ENCODE measurements around the gene IL1R2. TPM values are rescaled to one million over a fixed set of nuclear protein-coding genes. Genes with fewer than 3 reads are reported as not detected.

IL1R2 gene
- total and polyA plus RNA-seq, 2 of the 8 experiments (the other 6 are each of a cell fraction or from before 2014, with no cell fraction given): 0.06 TPM; not detected in 1

GRCh38 chr2:102073168-102073724 lies 81.5 kb downstream of the IL1R2 start:
- ChIA-PET POLR2A (ENCODE audit: partially characterized antibody) (no interaction called here), CTCF (ENCODE audit: partially characterized antibody) (interaction anchor here (1.0 to 1.6 kb wide), 3 partner anchors 39 to 167 kb away, joined by 3 read pairs; no protein-coding TSS in a partner anchor)
- H4K20me1 ChIP-seq (replicated peaks in 1 of 2; ENCODE audit: control insufficient read depth in 1 of 2, insufficient read depth in 2 of 2, low read length in 2 of 2): no peaks in the 10 kb centered on the region
- no peak overlapping the region for H3K18ac ChIP-seq (ENCODE audit: extremely low read depth, low read length)
- no peaks in the 10 kb centered on the region for H3K9me3 ChIP-seq (ENCODE audit: insufficient read depth in 2 of 2, low read depth in 1 of 2, low read length in 1 of 2)
- 88% methylated on average over 2 of the region's 2 CpGs; no CpG with 5 or more reads in 1 of the 2 experiments for WGBS, 2 experiments (ENCODE audit: extremely low coverage in 1 of 2, insufficient coverage in 1 of 2, insufficient read length in 1 of 2, insufficient replicate concordance in 2 of 2, low coverage in 1 of 2, low lambda C conversion rate in 2 of 2, missing lambda C conversion rate in 1 of 2)
- H2BK5ac ChIP-seq (ENCODE audit: low read depth, low read length): no peak overlapping the region
- H3K56ac ChIP-seq (replicated peaks; ENCODE audit: insufficient read length, low read depth, low read length): no peak overlapping the region
- H3K36me3 ChIP-seq (ENCODE audit: control insufficient read depth in 2 of 4, insufficient read depth in 4 of 4, low read length in 3 of 4): no peaks in the 10 kb centered on the region
- H3K4me3 ChIP-seq (ENCODE audit: extremely low read depth in 1 of 4, insufficient read depth in 2 of 4, low read depth in 3 of 4, low read length in 4 of 4): no peak overlapping the region
- H3K79me1 ChIP-seq (ENCODE audit: low read depth, low read length): no peaks in the 10 kb centered on the region
- no peak overlapping the region for H3K9ac ChIP-seq (replicated peaks in 1 of 4; ENCODE audit: extremely low read depth in 1 of 4, low read depth in 3 of 4, low read length in 3 of 4)
- no peak overlapping the region for H2BK20ac ChIP-seq (ENCODE audit: low read length)
- H4K5ac ChIP-seq (ENCODE audit: insufficient read length, low read depth, low read length): no peak overlapping the region
- no peak overlapping the region for H2BK120ac ChIP-seq (replicated peaks; ENCODE audit: low read depth, low read length)
- no peak overlapping the region for H2BK15ac ChIP-seq (ENCODE audit: low read length)
- H3K79me2 ChIP-seq (ENCODE audit: control insufficient read depth in 1 of 2, insufficient read depth in 2 of 2, low read length in 2 of 2): no peaks in the 10 kb centered on the region
- no peak overlapping the region for H3K14ac ChIP-seq (ENCODE audit: insufficient read length)
- H3K23ac ChIP-seq (ENCODE audit: insufficient read length): no peak overlapping the region
- no peak overlapping the region for H2BK12ac ChIP-seq (ENCODE audit: low read depth, low read length)
- no peak overlapping the region for H3K27ac ChIP-seq (ENCODE audit: low read depth, low read length)
- H3K4me2 ChIP-seq (ENCODE audit: insufficient read depth in 1 of 2, low read depth in 2 of 2, low read length in 2 of 2): no peak overlapping the region
- H3K23me2 ChIP-seq (ENCODE audit: low read depth, low read length): no peaks in the 10 kb centered on the region; the same call in 1 of the 2 replicates
- no peaks in the 10 kb centered on the region for H3K27me3 ChIP-seq (replicated peaks in 1 of 4; ENCODE audit: control insufficient read depth in 3 of 4, extremely low read depth in 1 of 4, insufficient read depth in 3 of 4, low read length in 3 of 4)
- no peak for FAIRE-seq
- no peaks in the 10 kb centered on the region; a peak in 1 of 7 replicates for H3K4me1 ChIP-seq (replicated peaks in 1 of 4; ENCODE audit: control insufficient read depth in 3 of 4, insufficient read depth in 4 of 4, low read length in 3 of 4)
- no peak overlapping the region for H3K4ac ChIP-seq (replicated peaks; ENCODE audit: insufficient read length, low read depth, low read length)
- H2AK5ac ChIP-seq (ENCODE audit: low read depth, low read length): no peak overlapping the region
- no peak overlapping the region for H4K8ac ChIP-seq (ENCODE audit: extremely low read depth, insufficient read depth, low read length)
- H2AFZ ChIP-seq (ENCODE audit: low read length): no peak overlapping the region
- no peak overlapping the region for H4K91ac ChIP-seq (replicated peaks; ENCODE audit: insufficient read length, low read length)
- no peak for DNase-seq (ENCODE audit: low read depth in 1 of 2, low spot score in 2 of 2)
- no peak for TF ChIP-seq CEBPB (IDR thresholded peaks at IDR 0.05; ENCODE audit: low read depth, low read length)
- no peak for TF ChIP-seq TCF12 (IDR thresholded peaks at IDR 0.05; ENCODE audit: low read depth, low read length)
- no peak for TF ChIP-seq BACH1 (IDR thresholded peaks at IDR 0.05; ENCODE audit: low read length)
- no peak for TF ChIP-seq SP4 (IDR thresholded peaks at IDR 0.05; ENCODE audit: low read length)
- no peak for TF ChIP-seq NANOG (IDR thresholded peaks at IDR 0.05; ENCODE audit: insufficient read depth, low read depth, low read length, poor library complexity, severe bottlenecking)
- TF ChIP-seq SIN3A (conservative IDR thresholded peaks at IDR 0.05 in 1 of 2, IDR thresholded peaks at IDR 0.05 in 1 of 2; ENCODE audit: low read depth in 1 of 2, low read length in 2 of 2): no peak
- TF ChIP-seq RNF2 (IDR thresholded peaks at IDR 0.05; ENCODE audit: borderline replicate concordance, low read depth, low read length, missing control alignments, poor library complexity, severe bottlenecking): no peak
- TF ChIP-seq POLR2AphosphoS5 (IDR thresholded peaks at IDR 0.05; ENCODE audit: low read depth, low read length): no peak
- TF ChIP-seq, protein P1, sequence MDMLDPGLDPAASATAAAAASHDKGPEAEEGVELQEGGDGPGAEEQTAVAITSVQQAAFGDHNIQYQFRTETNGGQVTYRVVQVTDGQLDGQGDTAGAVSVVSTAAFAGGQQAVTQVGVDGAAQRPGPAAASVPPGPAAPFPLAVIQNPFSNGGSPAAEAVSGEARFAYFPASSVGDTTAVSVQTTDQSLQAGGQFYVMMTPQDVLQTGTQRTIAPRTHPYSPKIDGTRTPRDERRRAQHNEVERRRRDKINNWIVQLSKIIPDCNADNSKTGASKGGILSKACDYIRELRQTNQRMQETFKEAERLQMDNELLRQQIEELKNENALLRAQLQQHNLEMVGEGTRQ (IDR thresholded peaks at IDR 0.05; ENCODE audit: low read length): no peak
- no peak for TF ChIP-seq JUND (IDR thresholded peaks at IDR 0.05; ENCODE audit: low read length)
- no peak for TF ChIP-seq TAF1 (IDR thresholded peaks at IDR 0.05; ENCODE audit: low read depth, low read length)
- TF ChIP-seq CBX5 (IDR thresholded peaks at IDR 0.05; ENCODE audit: low read depth, low read length): no peak
- TF ChIP-seq JUN (IDR thresholded peaks at IDR 0.05; ENCODE audit: low read depth, low read length): no peak
